Right atrium auricular region (tissue), 2 donors: ENCODE results near the gene GNGT2. TPM values are rescaled to one million over a fixed set of nuclear protein-coding genes. Genes with fewer than 3 reads are reported as not detected.

Experiments used
- DNase-seq: peaks from one replicate; pipeline ENCODE4 v3.0.0-alpha.2; 2019; ENCODE audit warnings: low spot score
- H3K27ac ChIP-seq, 2 donors: fragments of 200-600 bp; sonication (generic); 1 replicate in 1 of 2; 2 replicates in 1 of 2; pipeline ENCODE4 v1.5.1; 2016 to 2019
- H3K27me3 ChIP-seq, 2 donors: fragments of 200-600 bp; sonication (generic); one replicate each; pipeline versions ENCODE4 v1.5.1 to v1.6.0; 2017 to 2019
- H3K36me3 ChIP-seq: fragments of 200-600 bp; sonication (generic); one replicate; pipeline ENCODE4 v1.5.1; 2016
- H3K4me1 ChIP-seq, 2 donors: fragments of 200-600 bp; sonication (generic); one replicate each; pipeline versions ENCODE4 v1.5.1 to v1.6.0; 2017 to 2019
- H3K4me3 ChIP-seq, 2 donors: fragments of 200-600 bp; sonication (generic); 1 replicate in 1 of 2; 2 replicates in 1 of 2; pipeline ENCODE4 v1.5.1; 2017 to 2019; ENCODE audit warnings: mild to moderate bottlenecking in 1 of 2, moderate library complexity in 1 of 2
- H3K9me3 ChIP-seq, 2 donors: fragments of 200-600 bp; sonication (generic); one replicate each; pipeline ENCODE4 v1.5.1; 2019
- CTCF ChIP-seq, 2 donors: fragments of 200-600 bp; sonication (generic); IDR thresholded peaks; one replicate each; pipeline ENCODE4 v1.5.1; 2019; ENCODE audit warnings: antibody characterized with exemption in 2 of 2
- total RNA-seq, 2 donors: library from RNA; depleted of rRNA; stranded (reverse); fragments of >200 nt; gene quantifications; one replicate each; pipeline ENCODE4 v1.1.0, GENCODE V29; 2016

GNGT2 gene
- total RNA-seq, 2 donors from 2014 or later, result 0.90 to 1.4 TPM

- Histone ChIP-seq H3K27me3 (peaks cover 0 to 8% of the 10 kb centered on the region in 2 donors), H3K9me3 (no peaks in the 10 kb centered on the region), H3K27ac (no peak overlapping the region), H3K36me3 (no peaks in the 10 kb centered on the region), H3K4me3 (no peak overlapping the region), H3K4me1 (peaks cover 0 to 42% of the 10 kb centered on the region in 2 donors)
- peak; percentile 77 for DNase-seq
- peak; percentile 62 to 84 for TF ChIP-seq CTCF (IDR thresholded peaks at IDR 0.05)
Observed at GRCh38 chr17:49227436-49228261, 17.3 kb upstream of the GNGT2 start.

GRCh38 chr17:49226771-49227435 is 16.5 kb upstream of the GNGT2 start:
- no peak overlapping the region for H3K4me3 ChIP-seq
- H3K27me3 ChIP-seq, result peaks cover 0 to 8% of the 10 kb centered on the region in 2 donors
- peaks cover 0 to 42% of the 10 kb centered on the region in 2 donors for H3K4me1 ChIP-seq

GRCh38 chr17:49225554-49226236 is 15.3 kb upstream of the GNGT2 start:
- no peak for TF ChIP-seq CTCF (IDR thresholded peaks at IDR 0.05)
- H3K4me3 ChIP-seq, result no peak overlapping the region
- no peak for DNase-seq
- no peaks in the 10 kb centered on the region for H3K9me3 ChIP-seq
- peaks cover 0 to 8% of the 10 kb centered on the region in 2 donors for H3K27me3 ChIP-seq
- no peaks in the 10 kb centered on the region for H3K36me3 ChIP-seq
- H3K27ac ChIP-seq, result no peak overlapping the region
- H3K4me1 ChIP-seq, result peaks cover 0 to 34% of the 10 kb centered on the region in 2 donors

More at GRCh38 chr17:49226771-49227435, 16.5 kb upstream of the GNGT2 start:
- Histone ChIP-seq H3K27ac (no peak overlapping the region), H3K36me3 (no peaks in the 10 kb centered on the region), H3K9me3 (no peaks in the 10 kb centered on the region)
- TF ChIP-seq CTCF (IDR thresholded peaks at IDR 0.05), result no peak
- DNase-seq, result no peak

GRCh38 chr17:49224997-49225337 is 14.6 kb upstream of the GNGT2 start:
- no peak for DNase-seq
- TF ChIP-seq CTCF (IDR thresholded peaks at IDR 0.05), result no peak
- Histone ChIP-seq H3K27me3 (peaks cover 0 to 8% of the 10 kb centered on the region in 2 donors), H3K9me3 (no peaks in the 10 kb centered on the region), H3K27ac (no peak overlapping the region), H3K36me3 (no peaks in the 10 kb centered on the region), H3K4me3 (peak overlapping the region in 1 of 2 donors; percentile 34), H3K4me1 (peaks cover 0 to 28% of the 10 kb centered on the region in 2 donors)

- DNase-seq, result no peak
- Histone ChIP-seq H3K27me3 (peaks cover 0 to 8% of the 10 kb centered on the region in 2 donors), H3K4me3 (peak overlapping the region in 1 of 2 donors; percentile 34), H3K36me3 (no peaks in the 10 kb centered on the region), H3K27ac (no peak overlapping the region), H3K9me3 (no peaks in the 10 kb centered on the region), H3K4me1 (peaks cover 0 to 28% of the 10 kb centered on the region in 2 donors)
- no peak for TF ChIP-seq CTCF (IDR thresholded peaks at IDR 0.05)
Observed at GRCh38 chr17:49224198-49224996, 14.0 kb upstream of the GNGT2 start.
